GM21515 (cell line): Measurements from ENCODE around the gene TMPRSS12.
"Not testable (repeated sequence)": the region's sequence is repeated elsewhere in the genome, so short reads cannot be mapped to it uniquely, and the experiment has no call there.

ENCODE experiments used
- ATAC-seq: cut with Tn5 transposase; IDR thresholded peaks from one replicate; pipeline ENCODE4 v1.9.1; 2021; ENCODE audit not compliant: unreplicated experiment

Gene TMPRSS12

GRCh38 chr12:50855218-50855617 lies 12.5 kb downstream of the TMPRSS12 start:
- not testable (repeated sequence) for ATAC-seq

GRCh38 chr12:50855679-50856078 lies 13.0 kb downstream of the TMPRSS12 start:
- not testable (repeated sequence) for ATAC-seq

DNA sequence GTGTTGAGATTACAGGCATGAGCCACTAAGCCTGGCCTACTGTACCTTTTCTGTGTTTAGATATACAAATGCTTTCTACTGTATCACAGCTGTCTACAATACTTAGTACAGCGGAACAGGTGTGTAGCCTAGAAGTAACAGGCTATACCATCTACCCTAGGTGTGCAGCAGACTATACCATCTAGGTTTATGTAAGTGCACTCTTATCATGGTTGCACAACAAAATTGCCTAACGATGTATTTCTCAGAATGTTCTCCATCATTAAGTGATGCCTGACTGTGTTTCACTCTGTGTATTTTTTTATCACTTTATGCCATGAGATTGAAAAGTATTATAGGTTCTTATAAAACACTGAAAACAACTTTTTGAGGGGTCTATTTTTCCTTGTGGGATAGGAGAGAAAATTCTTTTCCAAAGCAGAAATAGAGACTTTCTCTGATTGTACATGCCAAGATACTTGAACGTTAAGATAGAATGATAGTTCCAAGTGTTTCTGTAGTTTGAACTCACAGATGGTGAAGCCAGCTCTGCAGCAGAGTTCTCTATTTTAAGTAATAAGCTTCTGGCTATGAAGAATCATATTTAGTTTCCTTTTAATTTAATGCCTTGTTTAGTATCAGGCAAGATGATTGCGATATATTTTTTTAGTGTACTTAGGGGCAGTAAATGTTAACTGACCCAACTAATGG lies 17.0 kb downstream of the TMPRSS12 start:
- ATAC-seq = no peak

DNA sequence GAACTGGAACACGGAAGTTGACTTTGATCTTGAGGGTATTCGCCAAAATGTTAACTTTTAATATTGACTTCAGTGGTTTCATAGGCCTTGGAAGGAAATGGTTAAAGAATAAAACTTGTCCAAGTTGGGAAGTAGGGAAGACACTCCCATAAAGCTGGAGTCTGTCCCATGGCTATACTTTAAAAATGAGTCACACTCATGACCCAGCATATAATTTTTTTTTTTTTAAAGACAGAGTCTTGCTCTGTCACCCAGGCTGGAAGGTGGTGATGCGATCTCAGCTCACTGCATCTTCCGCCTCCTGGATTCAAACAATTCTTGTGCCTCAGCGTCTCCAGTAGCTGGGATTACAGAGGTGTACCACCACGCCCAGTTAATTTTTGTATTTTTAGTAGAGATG lies 19.6 kb downstream of the TMPRSS12 start:
- no peak for ATAC-seq

- no peak for ATAC-seq
Observed at GRCh38 chr12:50865266-50865665, 22.5 kb downstream of the TMPRSS12 start.

- ATAC-seq = not testable (repeated sequence)
Observed at GRCh38 chr12:50868881-50869280, 26.2 kb downstream of the TMPRSS12 start.

- no peak for ATAC-seq
Observed at GRCh38 chr12:50882563-50882962, 39.8 kb downstream of the TMPRSS12 start.

- ATAC-seq = no peak
Observed at GRCh38 chr12:50887191-50887590, 44.5 kb downstream of the TMPRSS12 start.

GRCh38 chr12:50888666-50889065 lies 45.9 kb downstream of the TMPRSS12 start:
- no peak for ATAC-seq

GRCh38 chr12:50894241-50894640 lies 51.5 kb downstream of the TMPRSS12 start:
- ATAC-seq = no peak

- no peak for ATAC-seq
Observed at GRCh38 chr12:50901685-50902113, 59.0 kb downstream of the TMPRSS12 start.

- not testable (repeated sequence) for ATAC-seq
Observed at GRCh38 chr12:50908479-50908878, 65.8 kb downstream of the TMPRSS12 start.

- ATAC-seq = not testable (repeated sequence)
Observed at GRCh38 chr12:50912361-50912760, 69.6 kb downstream of the TMPRSS12 start.

GRCh38 chr12:50913224-50913623 lies 70.5 kb downstream of the TMPRSS12 start:
- no peak for ATAC-seq

- ATAC-seq = no peak
Observed at GRCh38 chr12:50914872-50915484, 72.3 kb downstream of the TMPRSS12 start.

GRCh38 chr12:50916292-50916691 lies 73.6 kb downstream of the TMPRSS12 start:
- ATAC-seq = no peak

DNA sequence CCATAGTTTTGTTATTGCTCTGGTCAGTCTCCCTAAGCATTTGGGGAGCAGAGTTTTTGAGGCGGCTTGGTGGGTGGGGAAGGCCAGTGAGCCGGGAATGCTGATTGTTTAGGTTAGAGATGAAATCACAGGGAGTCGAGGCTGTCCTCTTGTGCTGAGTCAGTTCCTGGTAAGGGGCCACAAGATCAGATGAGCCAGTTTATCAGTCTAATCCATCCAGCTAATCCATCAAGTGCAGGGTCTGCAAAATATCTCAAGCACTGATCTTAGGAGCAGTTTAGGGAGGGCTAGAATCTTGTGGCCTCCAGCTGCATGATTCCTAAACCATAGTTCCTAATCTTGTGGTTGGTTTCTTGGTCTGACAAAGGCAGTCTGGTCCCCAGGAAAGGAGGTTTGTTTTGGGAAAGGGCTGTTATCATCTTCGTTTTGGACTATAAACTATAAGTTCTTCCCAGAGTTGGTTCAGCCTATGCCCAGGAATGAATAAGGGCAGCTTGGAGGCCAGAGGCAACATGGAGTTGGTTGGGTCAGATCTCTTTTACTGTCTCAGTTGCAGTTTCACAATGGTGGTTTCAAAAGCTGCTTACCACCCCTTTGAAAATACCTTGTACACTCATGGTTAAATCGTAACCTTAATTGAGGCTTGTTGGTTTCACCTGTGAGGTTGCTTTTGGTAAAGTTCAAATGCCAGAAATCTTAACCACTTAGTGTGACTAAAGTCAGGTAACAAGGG lies 76.0 kb downstream of the TMPRSS12 start:
- no peak for ATAC-seq

GRCh38 chr12:50922820-50923219 lies 80.1 kb downstream of the TMPRSS12 start:
- ATAC-seq = no peak

DNA sequence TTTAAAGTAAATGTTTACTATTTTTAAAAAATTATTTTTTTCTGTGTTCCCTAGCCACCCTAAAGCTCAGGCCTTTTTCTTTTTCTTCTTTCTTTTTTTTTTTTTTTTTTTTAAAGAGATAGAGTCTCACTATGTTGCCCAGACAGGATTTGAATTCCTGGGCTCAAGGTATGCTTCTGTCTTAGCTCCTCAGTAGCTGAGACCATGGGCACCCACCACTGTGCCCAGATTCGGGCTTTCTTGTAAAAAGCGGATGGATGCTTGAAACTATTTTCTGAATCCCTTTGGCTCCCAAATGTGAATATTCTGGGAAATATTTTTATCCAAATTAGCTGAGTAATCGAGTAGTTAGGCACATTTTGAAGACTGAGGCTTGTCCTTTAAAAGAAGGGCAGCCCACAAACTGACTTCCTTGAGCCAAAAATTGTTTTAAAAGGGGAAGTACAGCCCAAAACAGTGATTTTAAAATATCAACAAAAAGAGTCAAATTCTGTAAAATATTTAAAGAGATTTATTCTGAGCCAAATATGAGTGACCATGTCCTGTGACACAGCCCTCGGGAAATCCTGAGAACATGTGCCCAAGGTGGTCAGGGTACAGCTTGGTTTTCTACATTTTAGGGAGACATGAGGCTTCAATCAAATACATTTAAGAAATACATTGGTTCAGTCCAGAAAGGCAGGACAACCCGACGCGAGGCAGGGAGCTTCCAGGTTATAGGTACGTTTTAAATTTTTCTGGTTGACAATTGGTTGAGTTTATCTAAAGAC lies 80.8 kb downstream of the TMPRSS12 start:
- ATAC-seq = no peak

DNA sequence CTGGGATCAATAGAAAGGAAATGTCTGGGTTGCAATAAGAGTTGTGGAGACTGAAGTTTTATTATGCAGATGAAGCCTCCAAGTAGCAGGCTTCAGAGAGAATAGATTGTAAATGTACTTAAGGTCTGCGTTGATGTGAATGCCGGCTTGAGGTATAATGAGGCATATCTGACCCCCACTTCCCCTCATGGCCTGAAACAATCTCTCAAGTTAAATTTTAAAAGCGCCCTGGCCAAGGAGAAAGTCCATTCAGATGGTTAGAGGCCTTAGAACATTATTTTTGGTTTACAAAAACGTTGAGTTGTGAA lies 81.4 kb downstream of the TMPRSS12 start:
- no peak for ATAC-seq
